HG03097 (cell line): Measurements from ENCODE around the gene FANCE.

Experiments
- ATAC-seq: cut with Tn5 transposase; IDR thresholded peaks from one replicate; pipeline ENCODE4 v1.9.1; 2021; ENCODE audit not compliant: unreplicated experiment, low FRiP score

The FANCE gene

DNA sequence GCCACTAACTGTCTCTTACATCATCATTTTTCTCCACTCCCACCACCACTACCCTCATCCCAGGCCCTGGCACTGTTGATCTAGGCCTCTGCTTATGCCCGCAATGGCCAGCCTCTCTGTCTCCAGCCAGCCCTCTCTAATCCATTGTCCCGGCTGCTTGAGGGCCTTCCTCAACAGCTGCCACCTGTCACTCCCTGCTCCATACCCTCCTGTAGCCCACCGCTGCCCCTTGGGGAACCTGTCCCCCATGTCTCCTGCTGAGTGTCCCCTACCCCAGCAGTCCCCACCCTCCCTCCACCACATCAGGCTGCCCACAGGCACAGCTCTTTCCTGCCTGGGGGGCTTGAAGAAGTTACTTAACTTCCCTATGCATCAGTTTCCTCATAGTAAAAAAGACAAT lies 31.4 kb downstream of the FANCE start:
- ATAC-seq: no peak

DNA sequence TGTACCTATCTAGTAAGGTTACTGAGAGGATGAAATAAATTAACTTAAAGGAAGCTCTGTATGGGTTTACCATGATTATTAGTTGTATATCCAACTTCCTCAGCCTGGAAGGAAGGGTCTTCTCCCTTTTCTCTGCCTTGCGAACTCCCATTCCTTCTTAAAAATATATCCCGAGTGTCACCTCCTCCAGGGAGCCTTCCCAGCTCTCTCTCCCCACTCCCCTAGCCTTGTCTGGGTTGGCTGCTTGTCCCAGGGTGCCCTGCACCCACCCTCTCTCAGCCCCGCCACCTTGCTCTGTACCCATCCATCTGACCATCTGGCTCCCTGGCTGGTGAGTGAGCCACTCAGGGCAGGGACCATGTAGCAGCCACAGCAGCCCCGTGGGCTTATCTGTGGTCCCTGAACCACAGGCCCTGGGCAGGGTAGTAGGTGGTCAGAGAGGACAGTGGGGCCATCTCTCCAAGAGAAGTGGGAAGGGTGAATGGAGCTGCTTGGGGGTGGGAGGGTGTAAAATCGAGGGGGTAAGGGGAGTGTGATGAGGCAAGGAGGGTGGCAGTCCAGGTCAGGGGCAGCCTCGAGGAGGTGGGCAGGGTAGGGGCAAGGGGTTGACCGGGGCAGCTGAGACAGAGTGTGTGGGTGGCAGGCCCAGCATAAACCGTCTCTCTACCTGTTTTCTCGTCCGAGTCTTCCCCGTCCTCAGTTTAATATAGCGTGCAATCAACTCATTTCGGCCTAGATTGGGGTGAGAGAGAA lies 31.9 kb downstream of the FANCE start:
- no peak for ATAC-seq

DNA sequence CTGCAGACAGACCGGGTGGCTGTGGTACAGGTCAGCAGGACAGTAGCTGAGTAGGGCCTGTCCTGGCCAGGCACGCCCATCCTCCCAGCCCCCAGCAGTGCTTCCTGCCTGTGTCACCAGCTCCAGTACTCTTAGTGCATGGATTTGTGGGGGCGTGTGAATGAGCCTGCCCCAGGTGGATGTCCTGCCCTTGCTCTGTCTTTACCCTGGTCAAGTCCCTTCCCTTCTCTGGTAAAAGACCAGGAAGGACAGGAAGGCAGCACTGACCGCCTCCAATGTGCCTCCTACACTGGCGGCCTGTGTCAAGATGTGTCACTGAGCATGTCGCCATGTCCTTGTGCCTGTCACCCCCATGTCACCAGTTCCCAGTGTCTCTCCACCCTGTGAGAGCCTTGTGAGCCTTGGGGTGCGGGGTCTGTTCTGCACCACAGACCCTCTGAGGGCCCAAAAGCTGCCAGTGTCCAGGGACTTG lies 32.8 kb downstream of the FANCE start:
- no peak for ATAC-seq

DNA sequence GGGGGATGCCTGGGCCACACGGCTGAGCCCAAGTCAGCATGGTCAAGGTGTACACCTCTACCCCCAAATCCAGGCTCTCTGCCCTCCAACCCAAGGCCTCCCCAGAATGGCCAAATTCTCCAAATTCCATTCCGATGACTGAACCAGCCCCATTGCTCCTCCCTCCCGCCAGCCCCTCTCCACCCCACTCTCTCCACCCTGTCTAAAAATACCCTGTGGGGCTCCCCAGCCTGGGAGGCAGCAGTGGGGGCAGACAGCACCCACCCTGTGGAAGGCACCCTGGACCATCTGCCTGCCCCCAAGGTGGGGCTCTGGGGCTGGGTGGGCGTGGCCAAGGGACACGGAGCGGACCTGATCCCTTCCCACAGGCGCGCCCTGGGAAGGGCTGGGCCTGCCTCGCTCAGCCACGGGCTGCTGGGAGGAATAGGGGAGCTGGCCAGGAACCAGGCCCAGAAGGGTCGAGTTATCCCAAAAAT lies 33.3 kb downstream of the FANCE start:
- no peak for ATAC-seq

DNA sequence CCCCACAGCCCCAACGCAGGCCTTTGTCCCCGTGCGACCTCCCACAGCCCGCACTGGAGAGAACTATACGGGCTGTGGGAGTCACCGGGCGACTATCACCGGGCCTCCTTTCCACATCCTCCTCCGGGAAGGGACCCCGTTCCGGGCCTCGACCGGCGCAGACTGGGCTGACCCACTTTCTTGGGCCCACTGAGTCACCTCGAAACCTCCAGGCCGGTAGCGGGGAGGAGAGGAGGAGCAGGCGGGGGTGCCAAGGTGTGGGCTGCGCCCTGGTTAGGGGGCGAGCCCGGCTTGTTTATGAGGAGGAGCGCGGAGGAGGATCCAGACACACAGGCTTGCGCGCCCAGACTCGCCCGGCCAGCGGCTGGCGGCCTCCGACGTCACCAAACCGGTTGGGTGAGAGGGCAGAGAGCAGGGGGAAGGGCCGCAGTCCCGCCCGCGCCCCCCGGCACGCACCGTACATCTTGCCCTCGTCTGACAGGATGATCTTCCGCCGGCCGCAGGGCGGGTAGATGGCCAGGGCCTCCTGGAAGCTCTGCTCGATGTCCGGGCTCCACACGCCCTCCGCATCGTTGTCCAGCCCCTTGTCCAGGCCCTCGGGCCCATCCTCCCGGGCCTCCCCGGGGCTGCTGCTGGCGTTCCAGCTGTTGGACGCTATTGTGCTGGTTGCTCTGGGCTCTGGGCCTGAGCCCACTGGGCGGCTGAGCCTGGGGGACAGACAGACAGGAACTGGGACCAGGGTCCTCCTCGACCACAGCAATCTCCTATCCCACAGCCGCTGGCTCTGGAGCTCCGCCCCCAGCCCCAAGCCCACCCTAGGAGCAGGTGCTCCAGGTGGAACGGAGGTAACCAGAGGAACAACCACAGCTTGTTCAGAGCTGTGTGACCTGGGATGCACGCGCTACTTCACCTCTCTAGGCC lies 34.1 kb downstream of the FANCE start:
- ATAC-seq: no peak

DNA sequence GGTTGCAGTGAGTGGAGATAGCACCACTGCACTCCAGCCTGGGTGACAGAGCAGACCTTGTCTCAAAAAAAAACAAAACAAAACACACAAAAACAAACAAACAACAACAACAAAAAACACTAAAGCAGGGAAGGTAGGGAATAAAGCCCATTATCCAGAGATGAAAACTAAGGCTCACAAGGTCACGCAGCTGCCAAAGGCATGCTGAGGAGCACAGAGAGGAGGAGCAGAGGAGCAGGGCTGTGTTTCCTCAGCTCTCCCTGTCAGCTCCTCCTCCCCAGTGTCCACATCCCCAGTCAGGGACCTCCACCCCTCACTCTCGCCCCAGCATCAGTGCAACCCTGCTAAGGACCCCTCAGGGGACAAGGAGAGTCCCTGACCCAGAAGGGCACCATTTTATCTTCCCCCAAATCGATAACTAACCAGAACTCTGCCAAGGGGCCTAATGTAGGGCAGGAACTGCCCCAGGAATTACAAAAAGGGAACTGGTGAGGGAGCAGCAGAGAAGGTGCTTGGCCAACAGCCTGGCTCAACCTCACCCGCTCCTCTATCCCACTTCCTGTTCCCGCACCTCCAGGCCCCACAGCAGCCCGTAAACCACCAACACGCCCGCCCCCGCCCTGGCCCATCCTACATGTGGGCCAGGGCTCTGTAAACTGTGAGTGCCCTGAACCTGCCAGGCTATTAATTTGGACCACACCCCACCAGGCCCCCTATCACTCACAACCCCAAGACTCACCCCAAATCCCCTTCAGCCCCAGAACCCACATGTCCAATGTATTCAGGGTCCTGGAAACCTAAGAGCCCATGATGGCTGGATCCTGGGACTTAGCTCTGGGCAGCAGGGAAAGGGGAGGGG lies 35.7 kb downstream of the FANCE start:
- no peak for ATAC-seq

DNA sequence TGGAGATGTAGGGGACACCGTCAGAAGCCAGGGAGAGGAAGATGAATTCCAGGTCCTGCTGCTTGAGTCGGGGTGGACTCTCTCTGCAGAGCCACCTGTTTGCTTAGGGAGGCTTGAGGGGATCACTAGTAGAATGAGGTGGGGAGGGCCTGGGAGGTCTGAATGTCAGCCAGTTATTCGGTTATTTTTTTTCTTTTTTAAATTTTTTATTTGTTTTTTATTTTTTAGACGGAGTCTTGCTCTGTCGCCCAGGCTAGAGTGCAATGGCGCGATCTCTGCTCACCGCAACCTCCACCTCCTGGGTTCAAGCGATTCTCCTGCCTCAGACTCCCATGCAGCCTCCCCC lies 36.4 kb downstream of the FANCE start:
- no peak for ATAC-seq

DNA sequence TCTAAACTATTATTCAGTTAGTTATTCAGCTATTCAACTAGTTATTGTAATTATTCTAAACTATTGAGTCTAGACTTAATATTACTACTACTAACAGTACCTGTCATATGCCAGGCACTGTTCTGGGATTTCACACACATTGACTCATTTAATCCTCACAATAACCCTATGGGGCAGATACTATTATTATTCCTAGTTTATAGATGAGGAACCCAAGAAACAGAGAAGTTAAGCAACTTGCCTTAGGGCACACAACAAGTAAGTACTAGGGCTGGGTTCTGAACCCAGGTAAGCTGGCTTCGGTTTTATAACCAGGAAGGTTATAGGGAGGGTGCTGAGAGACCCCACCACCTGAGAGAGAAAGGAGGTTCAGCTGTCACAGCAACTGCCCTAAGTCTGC lies 36.9 kb downstream of the FANCE start:
- ATAC-seq: no peak

DNA sequence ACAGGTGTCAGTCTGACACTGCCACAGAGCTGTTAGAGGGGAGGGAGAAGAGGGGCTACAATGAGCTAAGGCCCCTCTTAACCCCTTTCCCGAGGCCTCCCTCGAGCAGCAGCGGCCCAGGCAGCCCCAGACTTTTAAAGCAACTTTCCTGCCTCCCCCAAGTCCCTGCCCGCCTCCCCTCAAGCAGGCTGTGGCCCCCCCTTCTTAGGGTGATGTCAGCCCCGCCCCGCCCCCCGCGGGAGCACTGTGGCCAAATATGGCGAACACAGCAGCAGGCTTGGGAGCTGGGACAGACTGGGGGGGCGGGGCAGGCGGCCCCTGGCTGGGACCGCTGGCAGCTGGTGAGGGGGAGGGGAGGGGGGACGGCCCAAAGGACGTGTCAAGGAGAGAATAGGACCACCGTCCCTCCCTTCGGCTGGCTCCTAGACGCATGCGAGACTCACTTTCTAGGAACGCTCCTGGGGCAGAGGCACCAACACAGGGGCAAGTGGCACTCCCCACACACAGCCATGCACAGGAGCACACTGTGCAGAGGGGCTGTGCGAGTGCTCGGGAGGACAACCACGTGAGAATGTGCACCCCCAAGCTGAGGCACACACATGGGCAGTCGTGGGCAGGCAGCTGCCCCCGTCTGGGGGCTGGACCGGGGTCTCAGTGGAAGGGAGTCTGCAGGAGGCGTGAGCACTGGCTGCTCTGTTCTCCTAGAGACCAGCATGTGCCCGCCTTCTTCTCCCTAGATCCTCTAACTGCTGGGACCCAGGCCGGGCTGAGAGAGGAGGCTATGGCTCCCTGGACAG lies 38.1 kb downstream of the FANCE start:
- no peak for ATAC-seq

DNA sequence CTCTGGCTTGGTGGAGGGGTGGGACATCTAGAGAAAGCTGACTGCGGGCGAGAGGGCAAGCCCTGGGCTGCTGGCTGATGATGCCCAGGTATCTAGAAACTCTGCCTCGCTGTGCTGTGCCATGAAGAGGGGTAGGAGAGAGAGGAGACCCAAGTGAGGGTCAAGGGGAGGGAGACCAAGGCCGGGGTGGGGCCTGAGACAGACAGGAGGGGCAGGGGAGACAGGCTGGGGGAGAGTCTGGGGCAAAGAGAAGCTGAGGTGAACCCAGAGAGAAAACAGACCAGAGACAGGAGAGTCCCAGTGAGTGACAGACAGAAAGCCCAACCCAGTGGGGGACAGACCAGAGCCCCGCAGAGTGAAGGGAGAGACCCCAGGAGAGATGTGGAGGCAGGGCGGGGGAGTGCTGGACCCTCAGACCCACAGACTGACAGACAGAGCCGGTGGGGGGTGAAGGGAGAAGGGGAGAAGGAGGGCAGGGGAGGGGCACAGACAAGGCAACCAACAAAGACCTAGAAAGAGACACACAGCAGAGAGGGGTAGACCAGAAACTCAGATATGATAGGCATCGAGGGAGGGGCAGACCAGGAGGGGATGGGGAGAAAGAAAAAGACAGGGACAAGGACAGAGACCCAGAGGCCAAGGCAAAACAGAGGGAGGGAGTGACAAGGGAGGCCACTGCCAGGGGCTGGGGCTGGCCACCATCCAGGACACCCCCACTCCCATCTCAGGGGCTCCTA lies 38.9 kb downstream of the FANCE start:
- no peak for ATAC-seq

DNA sequence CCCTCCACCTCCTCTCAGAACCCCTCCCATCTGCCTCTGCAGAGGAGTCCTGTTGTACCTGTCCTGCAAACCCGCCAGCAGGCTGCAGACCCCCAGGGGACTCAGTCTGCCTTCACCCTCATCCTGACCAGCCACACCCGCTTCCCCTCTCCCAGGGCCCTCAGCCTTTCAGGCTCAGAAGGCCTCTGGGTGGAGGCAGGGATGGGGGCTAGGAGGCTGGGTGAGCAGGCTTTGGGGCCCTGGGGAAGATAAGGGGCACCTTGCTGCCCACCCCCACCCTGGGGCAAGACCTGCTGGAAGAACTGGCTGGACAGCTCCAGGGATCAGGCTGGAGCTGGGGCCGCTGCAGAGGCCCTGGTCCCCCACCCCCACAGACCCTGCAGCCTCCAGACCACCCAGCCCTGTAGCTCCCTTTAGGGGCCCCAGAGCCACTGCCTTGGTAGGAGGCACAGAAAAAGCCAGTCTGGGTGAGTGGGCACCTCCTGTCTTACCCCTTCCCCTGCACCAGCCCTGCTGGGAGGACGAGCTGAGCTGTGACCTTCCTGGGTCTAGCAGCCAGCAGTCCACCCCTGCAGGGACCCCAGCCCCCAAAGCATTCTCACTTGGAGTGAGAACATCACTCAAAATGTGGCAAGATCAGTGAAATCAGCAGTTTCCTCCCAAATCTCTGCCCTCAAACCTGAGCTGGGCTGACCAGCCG lies 39.6 kb downstream of the FANCE start:
- no peak for ATAC-seq

DNA sequence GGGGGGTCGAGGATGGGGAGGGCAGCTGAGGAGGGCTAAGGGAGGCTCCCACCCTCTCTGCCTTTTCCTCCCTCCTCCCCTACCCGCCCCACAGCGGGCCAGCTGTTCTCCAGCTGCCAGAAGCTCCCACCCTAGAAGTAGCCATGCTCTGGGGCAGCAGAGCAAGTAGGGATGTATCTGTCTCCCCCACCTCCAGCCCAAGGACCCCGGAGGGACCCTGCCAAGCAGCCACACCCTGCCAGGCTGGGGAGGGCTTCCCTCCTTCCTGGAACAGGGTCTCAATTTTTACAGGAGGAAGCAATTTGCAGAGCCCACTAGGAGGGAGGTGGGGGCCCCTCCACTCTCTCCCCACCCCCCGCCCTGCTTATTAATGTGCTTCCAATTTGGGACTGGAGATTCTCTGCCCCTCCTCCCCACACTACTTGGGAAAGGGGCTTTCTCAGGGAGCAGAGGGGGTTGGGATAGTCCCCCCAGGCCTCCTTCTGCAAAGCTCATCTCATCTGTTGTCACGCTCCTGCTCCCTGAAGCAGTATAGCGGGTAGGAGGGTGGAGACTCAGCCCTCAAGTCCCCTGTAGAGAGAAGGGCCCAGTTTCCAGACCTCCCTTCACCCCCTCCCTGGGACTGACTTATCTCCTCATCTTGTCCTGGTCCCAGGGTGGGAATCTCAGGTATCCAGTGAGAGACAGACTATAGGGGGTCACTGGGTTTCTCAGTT lies 40.3 kb downstream of the FANCE start:
- no peak for ATAC-seq

DNA sequence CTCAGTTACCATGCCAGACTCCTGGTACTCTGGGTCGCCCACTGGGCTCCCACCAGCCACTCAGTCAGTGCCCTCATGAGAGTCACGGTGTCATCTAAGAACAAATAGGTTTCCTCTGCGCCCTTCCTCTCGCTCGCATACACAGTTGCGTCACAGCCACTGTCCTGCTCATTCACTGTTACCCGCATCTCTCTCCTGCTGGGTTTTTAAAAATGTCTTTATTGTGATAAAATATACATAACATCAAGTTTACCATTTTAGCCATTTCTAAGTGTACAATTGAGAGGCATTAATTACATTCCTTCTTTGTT lies 40.8 kb downstream of the FANCE start:
- no peak for ATAC-seq

DNA sequence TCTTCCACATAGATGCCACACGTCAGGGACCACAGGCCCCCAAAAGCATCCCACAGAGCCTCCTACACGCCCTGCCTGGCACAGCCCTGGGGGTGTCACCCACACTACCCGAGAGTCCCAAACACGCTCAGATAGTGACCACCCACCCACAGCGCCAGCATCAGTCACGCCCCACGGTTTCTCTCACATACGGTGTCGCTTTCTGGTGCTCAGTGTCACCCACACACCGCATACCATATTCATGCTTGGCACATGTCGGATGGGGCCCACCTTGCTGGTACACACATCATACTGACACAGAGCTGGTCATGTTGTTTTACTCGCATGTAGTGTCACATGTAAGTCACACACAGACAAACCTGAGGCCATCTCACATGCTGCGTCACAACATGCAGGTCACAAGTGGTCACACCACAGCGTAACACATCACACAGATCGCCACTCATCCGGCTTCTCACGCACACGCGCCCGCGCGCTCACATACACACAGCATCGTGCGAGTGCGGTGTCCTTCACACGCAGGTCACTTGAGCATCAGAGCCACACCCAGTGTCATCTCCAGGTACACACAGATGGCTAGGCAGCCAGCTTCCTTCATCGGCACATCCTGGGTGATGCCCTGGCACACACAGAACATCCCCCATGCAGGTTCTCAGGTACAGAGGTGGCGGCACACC lies 41.3 kb downstream of the FANCE start:
- ATAC-seq: no peak

DNA sequence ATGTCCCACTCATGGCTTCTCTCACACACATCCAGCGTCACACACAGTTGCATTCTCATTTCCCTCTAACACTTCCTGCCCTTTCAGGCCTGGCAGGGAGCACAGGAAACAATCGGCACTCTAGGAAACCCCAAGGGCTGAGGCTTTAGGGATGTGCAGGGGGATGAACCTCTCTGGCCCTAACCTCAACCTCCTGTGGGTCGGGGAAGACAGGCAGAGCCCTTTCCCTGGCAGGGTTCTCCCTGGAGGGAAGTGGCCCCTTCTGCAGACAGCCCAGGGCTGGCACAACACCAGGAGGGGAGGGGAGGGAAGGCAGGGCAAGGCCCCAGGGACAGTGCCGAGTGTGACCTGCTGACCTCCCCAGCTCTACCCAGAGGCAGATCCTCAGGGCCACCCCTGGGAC lies 42.0 kb downstream of the FANCE start:
- ATAC-seq: no peak

DNA sequence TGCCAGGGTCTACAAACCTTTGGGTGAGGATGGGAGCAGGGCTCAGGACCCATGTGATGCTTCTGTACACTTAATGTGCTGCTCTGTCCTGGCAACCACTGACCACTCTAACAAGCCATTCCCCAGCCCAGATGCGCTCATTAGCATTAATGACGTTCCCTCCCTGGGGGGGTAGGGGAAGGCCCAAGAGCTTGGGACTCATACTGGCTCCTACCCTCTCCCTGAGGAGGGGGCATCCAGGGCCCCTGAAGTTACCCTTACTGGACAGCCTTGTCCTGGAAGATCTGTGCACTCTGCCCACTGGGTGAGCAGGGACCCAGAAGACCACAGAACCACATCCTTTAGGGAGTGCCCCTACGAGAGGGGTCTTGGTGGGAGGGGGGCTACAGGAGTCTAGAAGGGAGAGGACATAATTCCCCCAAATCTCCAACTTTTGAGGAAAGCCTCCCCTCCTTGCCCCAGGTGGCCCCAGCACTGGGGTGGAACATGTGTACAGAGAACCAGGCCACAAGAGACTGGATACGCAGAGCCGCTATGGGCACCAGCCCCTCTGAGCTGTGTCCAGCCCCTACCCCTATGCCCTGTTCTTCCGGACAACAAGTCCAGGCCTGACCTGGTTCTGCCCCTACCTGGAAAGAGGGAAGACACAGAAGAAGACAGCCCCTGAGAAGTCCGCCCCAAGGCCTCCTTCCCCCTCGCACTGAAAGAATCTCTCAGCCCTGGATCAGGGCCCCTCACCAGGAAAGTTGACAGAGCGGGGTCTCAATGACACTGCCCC lies 43.3 kb downstream of the FANCE start:
- ATAC-seq: no peak
